Adipose tissue (tissue), 3 donors: Measurements from ENCODE around the gene E2F2. TPM values are rescaled to one million over a fixed set of nuclear protein-coding genes. Genes with fewer than 3 reads are reported as not detected.

ENCODE experiments used
- H3K27ac ChIP-seq: one replicate; pipeline ENCODE4 v1.5.1; 2013; ENCODE audit warnings: low read depth, low read length
- WGBS, 3 donors: extraction: QIAGEN DNeasy Blood & Tissue Kit; methylation state at CpG; one replicate each; pipeline ENCODE4 v1.1.7; 2013; 5-methylcytosine and 5-hydroxymethylcytosine counted together
- polyA plus RNA-seq, 3 donors: library from polyadenylated mRNA; stranded (reverse); fragments of 200-250 nt; gene quantifications; one replicate each; pipeline ENCODE4 v1.2.3, GENCODE V29; 2013
- donor health status: healthy with polysubstance abuse.
- donor health status: Bipolar disorder and iron deficiency.
- donor health status: healthy.

E2F2 gene
- polyA plus RNA-seq, 3 donors, result 0.10 to 0.22 (median 0.16) TPM

GRCh38 chr1:23529146-23530086, 1.6 kb downstream of the E2F2 start:
- 51 to 60% (median 59%) methylated on average over 8 of the region's 8 CpGs for WGBS, 3 donors
- H3K27ac ChIP-seq, result no peak overlapping the region

GRCh38 chr1:23528250-23528978, 2.6 kb downstream of the E2F2 start:
- H3K27ac ChIP-seq, result no peak overlapping the region

DNA sequence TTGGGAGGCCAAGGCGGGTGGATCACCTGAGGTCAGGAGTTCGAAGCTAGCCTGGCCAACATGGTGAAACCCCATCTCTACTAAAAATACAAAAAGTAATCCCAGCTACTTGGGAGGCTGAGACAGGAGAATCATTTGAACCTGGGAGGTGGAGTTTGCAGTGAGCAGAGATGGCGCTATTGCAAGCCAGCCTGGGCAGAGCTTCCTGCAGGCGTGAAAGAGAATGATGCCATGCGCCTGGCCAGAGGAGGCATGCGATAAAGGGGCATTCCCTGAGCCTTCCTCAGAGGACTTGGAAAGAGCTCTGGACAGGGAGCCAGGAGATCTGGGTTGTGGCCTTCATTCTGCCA, 3.2 kb downstream of the E2F2 start:
- no peak overlapping the region for H3K27ac ChIP-seq

More at GRCh38 chr1:23528250-23528978, 2.6 kb downstream of the E2F2 start:
- 4 to 18% (median 6%) methylated on average over 9 of the region's 9 CpGs for WGBS, 3 donors

GRCh38 chr1:23527366-23527765, 3.7 kb downstream of the E2F2 start:
- WGBS, 3 donors, result 73 to 77% (median 74%) methylated on average over 7 of the region's 7 CpGs
- no peak overlapping the region for H3K27ac ChIP-seq

More for the DNA sequence above, 3.2 kb downstream of the E2F2 start:
- WGBS, 3 donors, result 50 to 70% (median 61%) methylated on average over 6 of the region's 6 CpGs

DNA sequence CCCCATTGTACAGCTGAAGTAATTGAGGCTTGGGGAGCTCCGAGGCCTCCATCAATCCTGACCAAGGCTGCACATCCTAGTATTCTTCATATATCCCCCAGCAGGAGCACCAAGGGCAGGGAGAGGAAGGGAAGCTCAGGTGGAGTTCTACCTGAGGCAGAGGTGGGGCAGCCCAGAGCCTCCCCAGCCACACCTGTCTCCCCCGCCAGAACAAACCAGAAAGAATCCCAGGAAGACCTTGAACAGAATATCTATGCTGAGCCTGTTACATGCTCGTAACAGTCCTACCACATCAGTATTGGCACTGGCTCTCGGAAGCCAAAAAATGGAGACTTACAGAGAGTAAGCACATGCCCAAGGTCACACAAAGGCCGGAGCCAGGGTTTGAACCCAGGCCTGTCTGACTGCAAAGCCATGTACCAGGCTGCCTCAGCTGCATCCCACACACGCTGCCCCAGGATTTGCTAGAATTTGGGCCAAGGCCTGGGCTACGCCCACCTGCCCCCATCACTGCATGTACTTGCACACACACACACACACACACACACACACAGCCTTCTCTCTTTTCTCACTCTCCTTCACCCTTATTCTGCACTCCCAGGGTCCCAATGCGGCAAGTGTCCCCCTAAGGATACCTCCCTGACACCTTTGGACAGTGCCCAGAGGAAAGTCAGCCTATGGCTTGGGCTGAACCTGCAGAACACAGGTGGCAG, 4.5 kb downstream of the E2F2 start:
- H3K27ac ChIP-seq, result no peak overlapping the region

GRCh38 chr1:23525558-23526250, 5.3 kb downstream of the E2F2 start:
- WGBS, 3 donors, result 63 to 80% (median 65%) methylated on average over 5 of the region's 5 CpGs
- H3K27ac ChIP-seq, result no peak overlapping the region

More for the DNA sequence above, 4.5 kb downstream of the E2F2 start:
- WGBS, 3 donors, result 93 to 94% (median 94%) methylated on average over 8 of the region's 8 CpGs

DNA sequence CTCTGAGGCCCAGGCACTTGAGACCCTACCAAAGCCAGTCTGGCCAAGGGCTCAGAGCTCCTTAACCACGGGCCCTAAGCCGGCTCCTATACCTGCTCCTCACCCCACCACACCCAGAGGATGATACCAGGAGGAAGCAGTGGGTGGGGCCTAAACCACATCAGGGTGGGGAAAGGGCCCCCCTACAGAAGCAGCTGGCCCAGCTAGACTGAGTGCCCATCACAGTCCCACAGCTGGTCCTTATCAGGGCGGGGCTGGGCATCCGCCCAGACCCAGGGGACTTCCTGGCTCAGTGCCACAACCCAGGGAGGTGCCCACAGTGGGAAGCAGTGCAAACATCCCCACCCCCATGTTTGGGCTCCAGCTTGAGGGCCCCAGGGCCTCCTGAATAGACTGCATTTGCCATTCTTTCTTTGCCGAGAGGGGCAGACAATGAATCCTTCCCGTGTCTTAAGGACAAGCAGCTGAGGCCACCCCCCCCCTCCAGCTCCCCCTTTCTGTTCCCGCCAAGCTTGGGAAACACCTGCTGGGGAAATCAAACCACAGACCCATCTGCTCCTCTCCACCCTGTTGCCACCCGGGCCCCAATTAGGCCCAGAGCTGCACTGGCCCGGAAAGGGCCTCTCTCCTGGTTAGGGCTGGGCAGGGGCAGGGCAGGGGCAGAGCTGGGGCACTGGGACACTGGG, 6.2 kb downstream of the E2F2 start:
- 36 to 58% (median 37%) methylated on average over 9 of the region's 9 CpGs for WGBS, 3 donors
- no peak overlapping the region for H3K27ac ChIP-seq

DNA sequence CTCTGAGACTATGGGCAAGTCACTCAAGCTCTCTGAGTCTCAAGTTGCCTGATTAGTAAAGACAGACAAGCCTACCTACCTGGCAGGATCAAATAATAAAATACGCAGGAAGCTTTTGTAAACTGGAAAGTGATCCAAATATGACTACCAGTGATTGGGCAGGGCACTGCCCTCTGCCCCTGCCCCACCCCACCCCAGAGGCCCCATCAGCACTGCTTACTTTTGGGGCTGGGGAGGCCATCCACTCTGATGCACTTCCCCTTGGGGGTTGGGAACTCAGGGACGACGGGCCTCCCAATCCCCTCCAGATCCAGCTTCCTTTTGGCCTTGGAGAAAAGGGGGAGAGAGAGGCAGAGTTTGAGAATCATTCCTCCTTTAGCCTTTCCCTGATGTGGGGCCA, 6.9 kb downstream of the E2F2 start:
- WGBS, 3 donors, result 46 to 85% (median 52%) methylated on average over 3 of the region's 3 CpGs
- no peak overlapping the region for H3K27ac ChIP-seq

DNA sequence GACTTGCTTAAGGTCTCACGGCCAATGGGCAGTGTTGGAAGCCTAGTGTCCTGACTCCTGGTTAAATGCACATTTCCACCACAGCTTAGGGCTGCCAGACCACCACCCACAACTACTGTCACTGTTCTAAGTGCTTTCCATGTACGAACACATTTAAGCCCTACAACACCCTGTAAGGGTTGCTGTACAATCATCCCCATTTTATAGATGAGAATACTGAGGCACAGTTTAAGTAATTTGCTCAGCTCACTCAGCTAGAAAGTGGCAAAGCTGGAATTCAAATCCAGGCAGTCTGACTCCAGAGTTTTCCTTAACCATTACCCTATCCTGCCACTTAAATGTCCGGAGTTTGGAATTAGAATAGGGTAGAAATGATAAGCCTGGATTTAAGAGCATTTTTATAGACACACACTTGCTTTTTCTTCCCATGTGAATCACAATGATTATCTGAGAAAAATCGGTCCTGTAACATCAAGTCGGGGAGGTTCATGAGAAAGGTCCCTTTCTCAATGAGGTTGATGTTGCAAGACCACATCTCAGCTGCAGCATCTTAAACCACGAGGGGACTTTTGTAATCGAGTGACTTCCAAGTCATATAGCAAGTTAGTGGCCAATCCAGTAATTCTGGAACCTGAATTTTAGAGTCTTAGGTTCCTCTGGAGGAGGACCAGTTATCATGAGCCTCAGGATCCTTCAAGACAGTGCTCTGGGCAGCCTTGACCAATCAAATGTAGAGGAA, 8.6 kb downstream of the E2F2 start:
- H3K27ac ChIP-seq, result no peak overlapping the region
- 69 to 88% (median 72%) methylated on average over 7 of the region's 7 CpGs for WGBS, 3 donors

- 96 to 97% (median 96%) methylated on average over 16 of the region's 16 CpGs for WGBS, 3 donors
Observed at GRCh38 chr1:23521588-23521987, 9.4 kb downstream of the E2F2 start.

GRCh38 chr1:23517581-23517980, 13.5 kb downstream of the E2F2 start:
- 86 to 97% (median 95%) methylated on average over 9 of the region's 9 CpGs for WGBS, 3 donors
- no peak overlapping the region for H3K27ac ChIP-seq

More at GRCh38 chr1:23521588-23521987, 9.4 kb downstream of the E2F2 start:
- no peak overlapping the region for H3K27ac ChIP-seq

- 96 to 98% (median 97%) methylated on average over 4 of the region's 4 CpGs for WGBS, 3 donors
Observed at GRCh38 chr1:23515905-23516304, 15.1 kb downstream of the E2F2 start.

DNA sequence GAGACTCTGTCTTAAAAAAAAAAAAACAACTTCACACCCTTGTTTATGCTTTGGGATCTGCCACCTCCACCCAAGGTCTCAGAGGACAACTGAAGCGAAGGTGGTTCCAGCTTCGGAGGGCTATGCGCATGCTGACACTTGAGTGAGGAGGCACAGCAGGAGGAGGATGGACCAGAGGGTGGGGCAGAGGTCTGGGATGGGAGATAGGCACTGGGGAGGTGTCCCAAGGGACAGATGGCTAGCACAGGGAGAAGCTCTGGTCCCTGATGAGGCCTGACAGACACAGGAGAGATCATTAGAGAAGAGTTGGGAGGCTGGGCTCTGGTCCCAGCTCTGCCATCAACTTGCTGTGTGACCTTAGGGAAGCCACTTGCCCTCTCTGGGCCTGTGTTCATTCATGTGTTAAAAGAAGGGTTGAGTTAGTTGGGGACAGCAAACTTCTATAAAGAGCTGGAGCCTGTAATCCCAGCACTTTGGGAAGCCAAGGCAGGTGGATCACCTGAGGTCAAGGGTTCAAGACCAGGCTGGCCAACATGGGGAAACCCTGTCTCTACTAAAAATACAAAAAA, 16.8 kb downstream of the E2F2 start:
- 94 to 96% (median 95%) methylated on average over 3 of the region's 3 CpGs for WGBS, 3 donors
- no peak overlapping the region for H3K27ac ChIP-seq

More at GRCh38 chr1:23515905-23516304, 15.1 kb downstream of the E2F2 start:
- no peak overlapping the region for H3K27ac ChIP-seq

DNA sequence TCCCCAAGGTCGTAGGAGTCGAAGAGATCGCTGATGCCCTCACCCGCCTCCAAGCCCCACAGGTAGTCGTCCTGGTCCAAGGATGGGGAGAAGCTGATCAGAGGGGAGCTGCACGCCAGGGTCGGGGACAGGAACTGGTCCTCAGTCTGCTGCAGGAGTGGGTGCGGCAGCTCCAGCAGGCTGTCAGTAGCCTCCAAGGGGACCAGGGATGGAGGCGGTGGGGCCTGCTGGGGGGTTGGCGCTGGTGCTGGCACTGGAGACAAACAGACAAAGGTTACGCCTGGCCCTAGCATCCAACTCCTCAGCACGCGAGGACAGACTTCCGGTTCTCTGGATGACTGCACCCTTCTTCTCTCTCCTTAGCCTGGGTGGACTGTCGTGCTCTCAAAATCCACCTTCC, 21.1 kb downstream of the E2F2 start:
- 92 to 97% (median 95%) methylated on average over 13 to 15 of the region's 15 CpGs for WGBS, 3 donors

DNA sequence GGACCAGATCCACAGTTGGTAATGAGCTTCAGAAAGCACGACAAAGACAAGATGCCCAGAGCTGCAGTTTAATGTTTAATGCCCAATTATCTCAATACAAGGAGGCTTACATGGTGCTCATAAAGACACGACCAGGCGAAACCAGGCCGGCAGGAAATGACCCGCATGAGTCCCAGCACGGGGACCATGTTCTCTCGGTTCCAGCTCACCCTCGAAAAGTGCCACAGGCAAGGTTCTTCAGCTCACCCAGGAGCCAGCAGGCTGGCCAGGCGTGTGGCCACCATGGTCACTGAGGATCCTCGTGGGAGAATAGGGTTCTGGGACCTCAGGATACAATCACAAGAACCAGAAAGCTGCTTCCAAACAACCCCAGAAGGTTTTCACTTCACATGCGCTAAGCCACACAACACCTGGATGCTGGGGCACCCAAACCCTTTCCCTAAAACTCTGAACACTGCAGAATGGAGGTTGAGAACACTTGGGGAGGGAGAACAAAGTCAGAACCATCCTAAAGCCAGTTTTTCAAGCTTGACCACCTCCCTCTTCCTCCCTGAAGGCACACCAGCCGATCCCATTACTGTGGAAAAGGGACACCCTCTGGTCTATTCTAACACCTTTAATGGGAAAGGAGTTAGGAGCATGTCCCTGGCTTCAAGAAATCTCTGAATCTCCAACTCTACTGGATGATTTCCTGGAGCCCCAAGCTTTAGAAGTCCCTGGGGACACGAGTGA, 24.5 kb downstream of the E2F2 start:
- no peak overlapping the region for H3K27ac ChIP-seq
- 88 to 91% (median 91%) methylated on average over 13 of the region's 13 CpGs for WGBS, 3 donors

More for the DNA sequence above, 21.1 kb downstream of the E2F2 start:
- no peak overlapping the region for H3K27ac ChIP-seq

DNA sequence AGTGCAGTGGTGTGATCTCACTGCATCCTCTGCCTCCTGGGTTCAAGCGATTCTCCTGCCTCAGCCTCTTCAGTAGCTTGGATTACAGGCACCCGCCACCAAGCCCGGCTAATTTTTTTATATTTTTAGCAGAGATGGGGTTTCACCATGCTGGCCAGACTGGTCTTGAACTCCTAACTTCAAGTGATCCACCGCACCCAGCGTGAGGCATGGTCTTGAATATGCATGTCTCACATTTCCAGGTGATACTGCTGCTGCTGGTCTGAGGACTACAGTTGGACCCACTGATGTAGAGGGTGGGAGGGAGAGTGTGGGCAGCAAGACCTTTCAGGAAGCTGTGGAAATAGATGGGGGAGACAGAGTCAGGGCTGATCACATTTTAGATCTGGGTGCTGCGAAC, 25.2 kb downstream of the E2F2 start:
- no peak overlapping the region for H3K27ac ChIP-seq
- WGBS, 3 donors, result 90 to 95% (median 94%) methylated on average over 6 of the region's 6 CpGs
